ENCODE results near the gene ARF1.

ARF1 gene

DNA sequence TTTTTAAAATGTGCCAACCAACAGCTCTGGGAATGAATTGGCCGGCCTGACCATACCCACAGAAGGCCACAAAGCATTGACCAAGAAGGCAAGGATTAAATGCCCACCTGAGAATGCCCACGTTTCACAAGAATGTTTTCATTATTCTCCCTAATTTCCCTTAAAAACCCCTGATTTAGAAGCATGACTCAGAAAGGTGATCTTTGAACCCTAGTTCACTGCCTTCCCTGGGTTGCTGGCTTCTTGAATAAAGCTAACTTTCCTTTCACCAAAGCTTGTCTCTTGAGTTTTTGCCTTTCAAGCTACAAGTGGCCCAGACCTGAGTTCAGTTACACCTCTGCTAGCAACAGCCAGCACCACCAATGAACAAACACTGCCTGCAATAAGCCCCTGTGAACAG is 41.0 kb downstream of the ARF1 start:
- DNase-seq (ENCODE audit: low read depth), result no peak

DNA sequence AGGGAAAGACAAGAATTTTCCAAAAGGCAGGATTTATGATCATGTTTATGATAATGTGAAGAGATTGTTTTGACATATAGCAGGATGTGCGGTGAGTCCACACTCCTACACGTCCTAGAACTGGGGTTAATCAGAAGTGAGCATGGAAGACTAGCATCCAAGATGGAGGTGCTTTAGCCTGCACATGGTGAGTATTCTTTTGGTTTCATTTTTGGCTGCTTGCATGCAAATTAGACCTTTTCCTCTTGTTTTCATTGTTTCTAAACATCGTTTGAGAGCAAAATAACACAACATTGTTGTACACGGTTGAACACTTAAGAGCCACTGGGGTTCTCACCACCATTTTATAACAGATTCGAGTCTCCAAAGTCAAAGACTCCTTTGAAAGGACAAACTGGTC is 42.7 kb downstream of the ARF1 start:
- DNase-seq (ENCODE audit: low read depth), result no peak

DNA sequence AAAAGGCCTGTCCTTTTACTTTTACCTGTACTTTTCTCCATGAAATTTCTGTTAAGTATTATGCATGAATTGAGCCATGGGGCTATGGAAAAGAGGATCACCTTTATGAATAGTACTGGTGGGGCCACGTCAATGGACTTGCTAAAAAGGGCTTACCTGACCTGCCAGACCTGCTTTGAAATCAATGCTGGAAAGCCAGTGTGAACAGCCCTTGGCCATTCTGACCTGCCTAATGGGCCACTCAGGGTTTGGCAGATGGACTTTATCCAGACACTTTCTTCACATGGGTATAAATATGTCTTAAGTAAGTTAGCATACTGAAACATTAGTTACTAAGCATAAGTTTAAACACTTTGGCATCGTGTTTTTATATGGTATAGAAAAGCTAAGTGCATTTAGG is 49.3 kb downstream of the ARF1 start:
- DNase-seq (ENCODE audit: low read depth), result no peak

DNA sequence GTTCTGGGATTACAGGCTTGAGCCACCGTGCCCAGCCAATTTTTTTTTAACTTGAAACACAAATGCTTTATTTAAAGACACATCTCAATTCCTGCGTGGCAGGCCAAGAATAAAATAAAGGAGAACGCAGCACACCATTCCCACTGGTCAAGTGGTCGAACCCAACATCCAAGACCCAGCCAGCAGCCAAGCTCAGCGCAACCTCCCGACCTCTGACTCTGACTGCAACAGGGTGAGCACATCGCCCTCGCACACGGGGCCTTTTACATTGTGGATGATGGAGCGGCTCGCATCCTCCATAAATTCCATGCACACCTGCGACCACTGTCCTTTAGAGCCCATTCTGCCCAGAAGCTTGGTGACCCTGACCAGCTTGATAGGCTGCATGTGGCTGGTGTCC is 52.1 kb downstream of the ARF1 start:
- DNase-seq (ENCODE audit: low read depth), result no peak

DNA sequence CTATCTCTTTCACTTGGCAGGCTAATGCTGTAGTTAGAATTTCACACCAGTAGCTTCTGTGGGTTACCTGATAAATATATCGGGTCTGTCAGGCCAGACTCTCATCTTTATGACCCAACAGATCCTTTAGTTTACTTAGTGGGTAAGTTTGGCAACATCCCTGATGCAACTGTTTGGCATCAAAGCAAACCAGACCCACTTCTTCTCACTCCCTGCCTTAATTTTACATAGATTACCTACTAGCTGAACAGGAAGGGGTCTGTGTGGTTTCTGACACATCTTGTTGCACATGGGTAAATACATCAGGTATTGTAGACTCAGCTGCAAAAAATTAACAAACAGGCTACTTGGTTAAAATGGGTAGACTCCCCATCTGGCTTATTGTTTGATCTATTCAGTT is 54.4 kb downstream of the ARF1 start:
- DNase-seq (ENCODE audit: low read depth), result no peak

DNA sequence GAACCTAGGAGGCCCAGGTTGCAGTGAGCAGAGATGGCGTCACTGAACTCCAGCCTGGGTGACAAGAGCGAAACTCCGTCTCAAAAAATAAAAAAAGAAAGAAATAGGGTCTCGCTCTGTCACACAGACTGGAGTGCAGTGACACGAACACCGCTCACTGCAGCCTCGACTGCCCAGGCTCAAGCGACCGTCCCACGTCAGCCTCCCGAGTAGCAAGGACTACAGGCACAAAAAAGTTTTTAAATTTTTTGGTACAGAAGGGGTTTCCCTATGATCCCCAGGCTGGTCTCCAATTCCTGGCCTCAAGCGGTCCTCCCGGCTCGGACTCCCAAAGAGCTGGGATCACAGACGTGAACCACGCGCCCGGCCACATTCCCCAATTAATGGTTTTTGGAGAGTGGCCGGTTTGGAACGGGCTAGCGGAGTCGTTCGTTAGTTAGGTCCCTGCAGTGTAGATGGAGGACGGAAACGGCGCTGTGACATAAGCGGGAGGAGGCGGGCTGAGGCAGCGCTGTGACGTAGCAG is 57.0 kb downstream of the ARF1 start:
- no peak for DNase-seq (ENCODE audit: low read depth)

DNA sequence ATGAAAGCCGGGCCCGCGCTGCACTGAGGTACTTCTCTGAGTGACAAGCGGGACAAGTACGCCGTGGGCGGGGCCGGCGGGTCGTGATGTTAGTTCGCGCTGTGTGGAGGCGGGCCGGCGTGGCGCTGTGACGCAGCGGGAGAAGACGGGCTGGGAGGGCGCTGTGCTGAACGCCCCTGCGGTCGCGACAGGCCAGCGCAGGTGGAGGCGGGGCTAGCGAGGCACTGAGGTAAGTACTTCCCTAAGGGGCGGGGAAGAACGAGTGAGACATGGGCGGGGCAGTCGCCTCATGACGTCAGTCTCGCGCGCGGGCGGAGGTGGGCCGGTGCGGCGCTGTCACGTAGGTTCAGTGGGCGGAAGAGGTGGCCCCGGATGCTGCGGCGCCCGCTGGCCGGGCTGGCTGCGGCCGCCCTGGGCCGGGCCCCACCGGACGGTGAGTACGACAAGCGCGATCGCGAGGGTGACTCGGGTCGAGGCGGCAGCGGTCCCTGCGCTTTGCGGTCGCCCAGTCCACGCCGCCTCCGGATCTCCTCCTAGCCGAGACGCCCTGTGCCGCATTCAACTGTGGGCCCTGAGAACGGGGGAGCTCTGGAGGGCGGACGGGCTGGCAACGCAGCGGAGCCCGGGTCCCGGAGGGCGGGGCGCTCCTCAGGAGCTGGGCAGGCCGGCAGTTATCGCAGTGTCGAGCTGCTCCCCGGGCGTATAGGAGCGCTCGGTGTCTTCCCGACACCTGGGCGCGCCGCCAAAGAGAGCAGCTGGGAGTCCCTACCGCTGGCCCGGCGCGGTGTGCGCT is 57.6 kb downstream of the ARF1 start, which contains the start of gene GUK1:
Gene GUK1, plus strand, starts transcription at position 349 of the 793 bp plus-strand sequence. Its CDS starts 24 bp downstream, at position 373.
- DNase-seq (ENCODE audit: low read depth), result peak; percentile 100

DNA sequence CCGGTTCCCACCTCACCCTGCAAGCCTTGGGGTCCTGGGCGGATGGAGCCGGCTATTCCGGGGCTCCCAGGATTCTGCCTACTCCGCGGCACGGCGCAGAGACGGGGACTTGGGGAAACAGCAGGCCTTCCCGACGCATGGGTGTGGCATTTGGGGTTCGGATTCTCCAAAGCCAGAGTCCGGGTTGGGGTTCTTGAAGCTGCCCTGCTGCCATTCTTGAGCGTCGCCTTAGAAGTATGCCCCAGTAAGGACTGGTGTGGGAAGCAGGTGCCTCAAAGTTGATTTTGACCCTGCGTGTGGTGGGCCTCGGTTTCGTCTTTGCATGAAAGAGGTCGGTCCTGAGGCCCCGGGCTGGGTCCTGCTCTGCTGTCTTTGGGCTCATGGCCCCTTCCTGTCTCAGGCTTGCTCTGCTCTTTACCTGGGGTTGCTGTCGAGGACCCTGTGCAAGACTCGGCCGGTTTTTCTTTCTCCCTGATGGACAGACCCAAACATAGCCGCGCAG is 58.3 kb downstream of the ARF1 start:
- DNase-seq (ENCODE audit: low read depth), result no peak

DNA sequence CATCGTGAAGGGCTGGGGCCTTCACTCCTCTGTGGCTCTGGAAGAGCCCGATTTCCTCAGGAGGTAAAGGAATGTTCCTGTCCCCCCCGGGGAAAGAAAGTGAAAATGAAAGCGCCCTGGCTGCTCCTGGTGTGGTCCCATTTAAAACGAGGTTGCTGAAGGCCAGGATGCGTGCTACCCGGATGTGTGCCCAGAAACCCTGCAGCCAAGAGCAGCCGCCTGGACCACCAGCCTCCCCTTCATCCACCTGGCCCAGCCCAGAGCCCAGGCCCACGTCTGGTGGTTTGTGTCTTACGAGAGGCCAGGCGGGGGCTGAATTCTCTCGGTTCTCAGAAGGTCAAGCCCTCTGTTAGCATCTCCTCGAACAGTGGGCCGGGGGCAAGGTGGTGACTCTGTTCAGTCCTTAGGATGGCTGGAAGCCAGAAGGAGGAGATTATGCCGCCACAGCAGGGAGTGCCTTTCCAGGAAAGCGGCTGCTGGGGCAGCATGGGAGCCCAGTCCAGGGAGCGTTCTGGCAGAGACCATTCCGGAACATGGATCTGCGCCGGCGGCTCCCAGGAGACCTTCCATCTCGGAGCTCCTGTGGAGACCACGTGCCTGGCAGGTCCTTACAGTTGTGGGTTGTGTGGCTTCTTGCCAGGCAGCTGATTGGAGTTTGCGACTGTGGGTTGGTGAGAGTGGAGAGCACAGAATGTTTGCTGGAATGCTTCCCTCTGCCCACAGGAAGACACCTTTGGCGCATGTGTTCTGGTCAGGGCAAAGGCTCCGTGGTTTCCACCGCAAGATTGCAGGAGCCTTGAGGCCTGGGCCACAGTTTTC is 58.9 kb downstream of the ARF1 start:
- no peak for DNase-seq (ENCODE audit: low read depth)

DNA sequence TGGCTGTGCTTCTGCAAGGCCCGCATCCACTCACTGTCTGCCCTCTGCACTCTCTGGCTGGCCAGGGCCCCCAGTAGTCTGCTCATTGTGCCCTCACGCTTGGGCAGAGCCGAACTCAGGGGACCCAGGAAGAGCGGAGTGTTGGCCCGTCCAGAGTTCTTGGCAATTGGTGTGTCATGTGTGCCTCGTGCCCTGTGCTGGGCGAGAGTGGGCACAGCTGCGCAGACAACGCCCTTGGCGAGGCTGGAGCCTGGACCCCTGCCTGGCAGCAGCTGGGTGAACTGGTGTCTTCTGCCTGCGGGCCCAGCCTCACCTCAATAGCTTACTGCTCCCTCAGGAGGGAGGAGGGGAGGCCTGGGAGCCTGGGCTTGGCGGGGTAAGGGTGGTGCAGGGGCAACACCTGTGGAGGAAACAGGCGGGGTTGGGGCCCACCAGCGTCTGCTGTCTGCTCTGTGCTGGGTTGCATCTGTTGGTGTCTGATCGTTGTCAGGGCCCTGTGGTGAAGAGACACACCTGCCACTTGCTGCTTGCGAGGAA is 59.7 kb downstream of the ARF1 start:
- DNase-seq (ENCODE audit: low read depth), result no peak

DNA sequence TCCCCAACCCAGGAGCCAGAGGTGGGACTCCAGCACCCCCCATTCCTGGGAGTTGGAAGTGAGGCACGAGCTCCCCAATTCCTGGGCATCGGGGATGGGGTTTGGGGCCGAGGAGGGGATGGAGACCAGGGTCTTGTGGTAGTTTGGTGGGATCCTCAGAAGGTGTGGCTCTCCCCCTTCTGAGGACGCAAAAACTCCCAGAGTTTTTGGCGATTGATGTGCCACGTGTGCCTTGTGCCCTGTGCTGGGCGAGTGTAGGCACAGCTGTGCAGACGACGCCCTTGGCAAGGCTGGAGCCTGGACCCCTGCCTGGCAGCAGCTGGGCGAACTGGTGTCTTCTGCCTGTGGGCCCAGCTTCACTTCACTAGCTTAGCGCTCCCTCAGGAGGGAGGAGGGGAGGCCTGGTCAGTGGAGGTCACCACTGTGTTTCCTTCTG is 60.2 kb downstream of the ARF1 start:
- DNase-seq (ENCODE audit: low read depth), result no peak

DNA sequence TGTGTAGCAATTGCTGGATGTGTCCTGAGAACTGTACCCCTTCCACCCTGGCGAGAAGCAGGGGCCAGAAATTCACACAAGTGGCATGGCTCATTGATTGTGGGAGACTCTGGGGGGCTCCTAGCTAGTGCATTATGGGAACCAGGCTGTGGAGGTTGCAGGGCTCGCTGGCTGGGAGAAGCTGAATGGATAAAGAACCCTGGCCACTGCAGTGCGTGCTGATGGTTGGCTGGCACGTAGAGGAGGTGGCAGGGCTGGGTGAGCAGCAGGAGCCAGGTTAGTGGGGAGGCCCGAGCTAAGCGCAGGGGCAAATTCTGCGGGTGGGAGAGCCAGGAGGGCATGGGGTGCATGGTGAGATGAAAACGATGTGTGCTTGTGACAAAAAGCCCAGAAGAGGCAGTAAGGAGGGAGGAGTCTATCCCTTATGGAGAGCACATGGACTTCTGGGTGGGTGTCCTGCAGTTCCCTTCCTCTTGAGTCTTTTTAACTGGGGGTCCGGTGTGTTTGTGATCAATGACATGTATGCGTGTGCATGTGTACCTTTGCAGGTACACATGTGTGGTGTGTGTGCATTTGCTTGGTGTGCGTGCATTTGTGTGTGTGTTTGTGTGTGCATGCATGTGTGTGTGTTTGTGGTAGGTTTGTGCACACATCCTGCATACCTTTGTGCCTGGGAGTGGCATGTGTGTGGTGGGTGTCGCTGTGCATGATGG is 61.1 kb downstream of the ARF1 start:
- no peak for DNase-seq (ENCODE audit: low read depth)

DNA sequence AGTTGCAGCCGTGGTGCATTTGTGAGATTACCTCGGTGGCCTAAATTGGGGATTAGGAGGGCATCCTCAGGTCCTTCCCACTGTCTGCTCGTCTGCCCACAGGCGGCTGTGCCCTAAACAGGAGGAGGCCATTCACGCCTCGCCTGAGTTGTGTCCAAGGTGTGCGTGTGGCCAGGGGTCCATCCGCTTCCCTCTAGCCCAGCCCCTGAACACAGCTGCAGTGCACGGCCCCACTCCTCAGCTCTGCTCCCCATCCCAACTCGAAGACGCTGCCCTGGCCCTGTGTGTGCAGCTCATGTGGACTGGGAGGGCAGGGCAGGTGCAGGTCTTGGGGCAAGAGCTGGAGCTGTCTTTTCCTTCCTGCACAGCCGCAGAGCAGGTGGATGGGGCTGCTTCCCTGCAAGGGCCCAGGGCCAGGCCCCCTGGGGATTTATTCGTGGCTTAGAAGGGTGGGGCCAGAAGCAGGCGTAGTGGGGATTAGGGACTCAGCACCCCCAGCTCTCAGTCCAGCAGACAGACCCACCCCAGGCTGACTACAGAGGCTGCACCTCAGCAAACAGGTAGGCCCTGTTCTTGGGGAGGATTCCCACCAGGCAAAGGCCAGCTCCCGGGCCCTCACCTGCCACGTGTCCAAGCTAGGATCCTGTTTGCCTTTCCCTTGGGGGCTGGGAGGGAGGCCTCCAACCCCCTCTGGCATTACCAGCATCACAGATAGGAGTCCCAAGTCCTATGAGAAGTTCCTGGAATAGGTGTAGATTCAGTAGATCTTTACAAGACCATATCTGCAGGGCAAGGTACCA is 61.9 kb downstream of the ARF1 start:
- no peak for DNase-seq (ENCODE audit: low read depth)

DNA sequence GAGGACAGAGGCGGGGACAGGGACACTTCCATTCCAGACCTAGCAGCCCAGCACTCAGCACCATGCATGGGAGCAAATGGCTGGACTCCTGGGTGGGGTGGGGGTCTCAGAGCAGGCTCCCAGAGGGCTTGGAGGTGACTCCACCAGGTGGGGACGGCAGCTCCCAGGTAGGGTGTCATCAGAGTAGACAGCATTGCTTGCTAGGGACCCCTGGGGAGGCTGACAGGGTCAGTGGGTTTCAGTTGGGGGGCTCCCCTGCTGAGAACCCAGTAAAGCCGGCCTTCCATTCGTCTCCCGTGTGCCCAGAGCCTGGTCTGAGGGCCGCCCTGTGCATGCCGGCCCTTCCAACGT is 62.5 kb downstream of the ARF1 start:
- DNase-seq (ENCODE audit: low read depth), result no peak

DNA sequence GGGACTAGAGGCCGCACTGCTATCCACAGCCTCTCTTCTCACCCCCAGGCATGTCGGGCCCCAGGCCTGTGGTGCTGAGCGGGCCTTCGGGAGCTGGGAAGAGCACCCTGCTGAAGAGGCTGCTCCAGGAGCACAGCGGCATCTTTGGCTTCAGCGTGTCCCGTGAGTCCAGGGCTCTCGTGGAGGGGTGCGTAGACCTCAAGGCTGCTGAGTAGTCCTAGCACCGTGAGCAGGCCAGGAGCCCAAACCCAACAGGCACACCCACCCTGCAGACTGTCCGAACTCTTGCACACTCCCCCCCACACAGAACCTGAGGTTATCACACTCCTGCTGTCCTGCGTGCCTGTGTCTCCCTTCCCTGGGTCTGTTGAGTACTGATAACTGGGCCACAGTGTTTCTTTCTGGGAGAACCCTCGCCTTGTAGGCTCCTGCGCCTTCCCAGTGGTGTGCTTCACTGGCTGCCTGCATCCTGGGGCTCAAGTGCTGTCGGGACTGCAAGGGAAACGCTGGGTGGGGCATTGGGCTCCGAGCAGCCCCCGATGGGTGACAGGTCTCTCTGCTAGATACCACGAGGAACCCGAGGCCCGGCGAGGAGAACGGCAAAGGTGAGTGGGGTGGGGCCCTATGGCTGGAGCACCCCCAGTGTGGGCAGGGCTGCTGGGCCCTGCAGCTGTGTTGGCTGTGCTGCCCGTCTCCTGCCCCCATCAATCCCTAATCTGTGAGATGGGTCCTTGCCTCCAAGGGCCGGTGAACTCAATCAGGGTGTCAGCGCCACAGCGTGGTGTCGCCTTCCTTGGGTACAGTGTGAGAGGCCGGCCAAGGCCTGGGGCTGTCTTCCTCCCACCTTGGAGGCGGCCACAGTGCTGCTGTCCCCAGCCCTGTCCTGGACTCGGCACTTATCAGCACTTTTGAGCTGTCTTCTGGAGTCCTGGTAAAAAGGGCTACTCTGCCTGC is 63.2 kb downstream of the ARF1 start:
- DNase-seq (ENCODE audit: low read depth), result no peak

DNA sequence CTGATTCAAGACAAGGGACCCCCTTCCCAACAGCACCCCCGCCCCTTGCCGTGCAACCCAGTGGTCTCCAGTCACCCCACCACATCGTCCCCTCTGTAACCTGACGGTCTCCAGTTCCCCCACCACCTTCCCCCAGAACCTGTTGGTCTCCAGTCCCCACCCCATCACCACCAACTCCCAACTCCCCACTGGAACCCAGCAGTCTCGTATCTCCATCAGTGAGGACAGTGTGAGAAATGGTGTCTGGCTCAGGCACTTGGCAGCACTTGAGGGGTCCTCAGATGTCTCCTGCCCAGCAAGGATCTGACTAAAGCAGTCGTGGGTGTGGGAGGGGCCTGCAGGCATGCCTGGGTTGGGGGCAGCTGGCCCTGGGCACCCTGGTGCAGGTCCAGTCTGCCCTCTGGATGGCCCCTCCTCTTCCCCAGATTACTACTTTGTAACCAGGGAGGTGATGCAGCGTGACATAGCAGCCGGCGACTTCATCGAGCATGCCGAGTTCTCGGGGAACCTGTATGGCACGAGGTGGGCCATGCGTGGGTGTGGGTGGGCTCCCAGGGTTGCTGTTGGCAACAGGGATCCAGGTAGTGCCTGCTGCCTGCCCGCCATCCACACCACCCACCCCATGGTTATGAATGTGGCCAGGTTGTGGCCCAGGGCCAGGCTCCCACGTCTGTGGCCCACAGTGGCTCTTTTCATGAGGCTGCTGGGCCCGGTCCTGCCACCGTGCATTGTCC is 64.1 kb downstream of the ARF1 start:
- no peak for DNase-seq (ENCODE audit: low read depth)

DNA sequence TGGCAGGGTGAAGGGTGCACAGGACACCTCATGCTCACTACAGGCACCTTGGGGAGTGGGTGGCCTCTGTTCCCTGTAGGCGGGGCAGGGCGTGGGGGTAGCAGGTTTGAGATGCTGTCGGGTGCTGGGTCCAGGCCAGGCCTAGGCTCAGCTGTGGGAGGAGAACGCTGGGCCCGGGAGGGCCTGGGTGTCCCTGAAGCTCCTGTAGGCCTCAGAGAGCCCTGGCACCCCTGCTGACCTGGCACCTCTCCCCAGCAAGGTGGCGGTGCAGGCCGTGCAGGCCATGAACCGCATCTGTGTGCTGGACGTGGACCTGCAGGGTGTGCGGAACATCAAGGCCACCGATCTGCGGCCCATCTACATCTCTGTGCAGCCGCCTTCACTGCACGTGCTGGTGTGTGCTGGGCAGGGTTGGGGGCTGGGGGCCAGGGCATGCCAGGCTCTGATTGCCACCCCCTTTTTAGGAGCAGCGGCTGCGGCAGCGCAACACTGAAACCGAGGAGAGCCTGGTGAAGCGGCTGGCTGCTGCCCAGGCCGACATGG is 64.7 kb downstream of the ARF1 start:
- DNase-seq (ENCODE audit: low read depth), result no peak

DNA sequence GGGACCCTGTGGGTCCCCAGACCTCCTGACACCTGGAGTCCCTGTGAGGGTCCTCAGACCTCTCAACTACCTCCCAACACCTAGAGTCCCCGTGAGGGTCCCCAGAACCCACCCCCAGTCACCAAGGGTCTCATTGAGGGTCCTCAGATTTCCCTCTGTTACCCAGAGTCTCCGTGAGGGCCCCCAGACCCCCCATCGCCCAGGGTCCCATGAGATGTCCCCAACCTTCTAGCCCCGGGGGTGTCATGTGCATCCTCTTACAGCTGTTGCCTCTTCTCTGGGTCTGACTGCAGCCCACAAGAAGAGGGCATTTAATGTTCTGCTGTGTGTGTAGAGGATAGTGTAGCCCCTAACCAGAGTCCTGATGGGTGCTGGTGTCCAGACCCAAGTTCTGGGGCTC is 65.3 kb downstream of the ARF1 start:
- DNase-seq (ENCODE audit: low read depth), result no peak

All from stimulated activated CD8-positive, alpha-beta memory T cell treated with anti-CD3 and anti-CD28 coated beads, Interleukin-12 subunit alpha, Interleukin-12 subunit beta, amount 100 ng/mL, for 4 hours (primary cell).